HG02571 (cell line): Measurements from ENCODE around the gene GCNT1.
"Not testable (repeated sequence)": the region's sequence is repeated elsewhere in the genome, so short reads cannot be mapped to it uniquely, and the experiment has no call there.

ENCODE experiments used
- ATAC-seq: cut with Tn5 transposase; IDR thresholded peaks from one replicate; pipeline ENCODE4 v1.9.1; 2021; ENCODE audit warnings: mild to moderate bottlenecking, moderate library complexity; ENCODE audit not compliant: unreplicated experiment

The GCNT1 gene

DNA sequence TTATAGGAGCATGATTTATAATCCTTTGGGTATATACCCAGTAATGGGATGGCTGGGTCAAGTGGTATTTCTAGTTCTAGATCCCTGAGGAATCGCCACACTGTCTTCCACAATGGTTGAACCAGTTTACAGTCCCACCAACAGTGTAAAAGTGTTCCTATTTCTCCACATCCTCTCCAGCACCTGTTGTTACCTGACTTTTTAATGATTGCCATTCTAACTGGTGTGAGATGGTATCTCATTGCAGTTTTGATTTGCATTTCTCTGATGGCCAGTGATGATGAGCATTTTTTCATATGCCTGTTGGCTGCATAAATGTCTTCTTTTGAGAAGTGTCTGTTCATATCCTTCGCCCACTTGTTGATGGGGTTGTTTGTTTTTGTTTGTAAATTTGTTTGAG, 20.4 kb downstream of the GCNT1 start:
- not testable (repeated sequence) for ATAC-seq

DNA sequence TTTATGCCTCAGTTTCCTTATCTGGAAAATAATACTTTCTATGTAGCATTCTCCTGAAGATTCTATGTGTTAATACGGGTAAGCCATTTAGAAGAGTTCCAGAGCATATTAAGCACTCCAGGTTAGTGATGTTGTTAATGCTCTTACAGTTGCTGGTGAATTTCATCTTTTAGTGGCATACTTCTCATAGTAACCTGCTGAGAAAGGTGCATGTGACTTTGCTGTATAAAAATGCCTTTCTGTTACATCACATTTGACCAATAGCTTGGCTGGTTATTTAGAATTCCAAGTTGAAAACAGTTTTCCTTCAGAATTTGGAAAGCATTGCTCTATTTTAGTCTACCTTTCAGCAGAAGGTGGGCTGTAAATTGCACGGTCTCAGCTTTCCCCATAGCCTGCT, 27.2 kb downstream of the GCNT1 start:
- ATAC-seq, result no peak

DNA sequence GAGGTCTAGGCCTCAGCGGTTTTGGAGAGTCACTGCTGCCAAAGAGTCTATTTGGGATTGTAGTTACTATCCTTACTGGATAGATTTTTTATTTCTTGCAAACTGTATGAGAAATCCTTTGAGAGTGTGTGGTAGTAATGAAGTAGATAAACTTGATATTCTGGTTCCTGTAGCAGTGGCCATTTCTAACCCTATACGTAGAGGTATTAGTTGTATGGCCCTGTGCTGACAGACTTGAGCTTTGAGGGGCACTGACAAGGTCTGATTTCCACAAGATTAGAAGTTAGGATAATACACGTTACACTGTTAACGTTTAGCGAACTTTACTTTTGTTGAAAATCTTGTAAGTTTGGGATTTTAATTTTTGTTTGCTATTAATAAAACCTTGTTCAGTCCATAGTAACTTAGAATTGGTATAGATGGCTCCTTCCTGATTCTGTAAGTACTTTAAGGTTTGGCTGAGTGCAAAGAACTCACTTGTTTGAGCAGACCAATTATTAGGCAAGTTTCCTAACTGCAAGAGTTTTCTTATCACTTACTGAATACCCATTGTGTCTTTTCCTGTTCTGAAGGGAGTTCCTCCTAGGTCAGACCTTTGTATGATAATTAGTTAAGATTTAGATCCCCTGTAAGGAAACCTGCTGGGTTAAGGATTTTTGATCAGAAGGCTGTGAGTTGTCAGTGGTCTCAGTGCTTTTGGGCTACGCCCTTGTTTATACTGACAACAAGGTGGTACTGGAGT, 31.4 kb downstream of the GCNT1 start:
- ATAC-seq, result no peak

DNA sequence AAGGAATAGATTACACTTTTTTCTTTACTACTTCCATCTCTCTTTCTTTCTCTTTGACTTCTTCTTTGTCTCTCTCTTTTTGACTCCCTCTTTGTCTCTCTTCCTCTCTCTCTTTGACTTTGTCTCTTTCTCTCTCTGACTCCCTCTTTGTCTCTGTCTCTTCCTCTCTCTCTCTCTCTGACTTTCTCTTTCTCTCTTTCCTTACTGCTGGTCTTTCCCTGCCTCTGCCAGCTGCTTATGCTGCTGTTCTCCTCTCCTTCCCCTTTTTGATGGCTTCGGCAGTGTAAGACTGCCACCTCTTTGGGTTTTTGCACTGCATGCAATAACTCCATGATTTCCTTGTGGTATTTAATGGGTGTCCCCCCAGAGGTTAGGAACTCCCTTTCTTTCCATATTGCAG, 32.1 kb downstream of the GCNT1 start:
- ATAC-seq, result not testable (repeated sequence)

DNA sequence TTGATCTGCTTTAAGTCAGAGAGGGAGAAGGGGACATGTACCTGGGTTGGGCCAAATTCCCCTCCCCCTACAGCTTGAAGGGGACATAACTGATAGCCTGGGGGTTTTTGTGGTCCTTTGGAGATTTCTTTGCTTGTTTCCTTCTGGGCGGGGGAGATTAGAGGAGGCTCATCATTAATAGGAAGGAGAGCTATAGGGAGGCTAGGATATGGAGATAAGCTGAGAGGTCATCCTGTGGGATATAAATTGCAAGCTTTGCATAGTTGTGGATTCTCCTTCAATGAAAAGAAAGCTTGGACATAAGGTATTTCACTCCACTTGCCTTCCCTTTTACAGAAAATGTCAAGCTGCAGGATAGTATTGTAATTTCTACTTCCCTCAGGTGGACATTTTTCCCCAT, 34.5 kb downstream of the GCNT1 start:
- ATAC-seq, result not testable (repeated sequence)

DNA sequence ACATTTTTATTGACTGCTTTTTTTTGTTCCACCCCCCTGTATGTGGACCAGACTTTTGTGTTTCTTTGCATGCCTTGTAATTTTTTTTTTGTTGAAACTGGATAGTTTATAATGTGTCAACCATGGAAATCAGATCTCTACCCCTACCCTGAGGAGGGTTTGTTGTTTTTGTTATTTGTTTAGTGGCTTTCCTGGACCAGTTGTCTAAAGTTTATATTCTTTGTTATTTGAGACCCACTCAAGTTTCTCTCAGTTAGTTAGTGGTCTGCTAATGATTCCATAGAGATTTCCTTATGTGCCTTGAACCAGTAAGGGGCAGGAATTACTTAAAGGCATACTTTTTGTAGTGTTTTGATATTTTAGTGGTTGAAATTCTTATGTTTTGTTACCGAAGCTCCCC, 41.1 kb downstream of the GCNT1 start:
- no peak for ATAC-seq

DNA sequence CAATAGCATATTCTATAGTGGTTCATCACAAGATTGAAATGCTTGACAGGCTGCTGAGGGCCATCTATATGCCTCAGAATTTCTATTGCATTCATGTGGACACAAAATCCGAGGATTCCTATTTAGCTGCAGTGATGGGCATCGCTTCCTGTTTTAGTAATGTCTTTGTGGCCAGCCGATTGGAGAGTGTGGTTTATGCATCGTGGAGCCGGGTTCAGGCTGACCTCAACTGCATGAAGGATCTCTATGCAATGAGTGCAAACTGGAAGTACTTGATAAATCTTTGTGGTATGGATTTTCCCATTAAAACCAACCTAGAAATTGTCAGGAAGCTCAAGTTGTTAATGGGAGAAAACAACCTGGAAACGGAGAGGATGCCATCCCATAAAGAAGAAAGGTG, 43.8 kb downstream of the GCNT1 start:
- ATAC-seq, result no peak

DNA sequence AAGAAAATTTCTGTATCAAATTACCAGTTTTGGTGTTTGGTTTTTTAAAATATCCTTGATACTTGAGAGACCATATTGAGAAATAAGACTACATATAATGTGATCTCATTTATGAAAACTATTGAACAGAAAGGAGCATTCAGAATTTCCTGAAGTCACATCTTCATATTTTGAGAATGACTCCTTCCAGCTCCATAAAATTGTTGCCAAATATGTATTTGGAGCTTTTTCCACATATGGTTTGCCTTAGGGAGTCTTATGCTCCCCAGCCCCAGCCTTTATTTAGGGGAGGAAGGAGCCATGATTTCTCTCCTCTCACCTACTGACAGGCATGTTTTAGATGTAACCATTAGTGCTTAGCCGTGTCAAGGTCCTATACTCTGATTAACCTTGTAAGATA, 51.1 kb downstream of the GCNT1 start:
- no peak for ATAC-seq

DNA sequence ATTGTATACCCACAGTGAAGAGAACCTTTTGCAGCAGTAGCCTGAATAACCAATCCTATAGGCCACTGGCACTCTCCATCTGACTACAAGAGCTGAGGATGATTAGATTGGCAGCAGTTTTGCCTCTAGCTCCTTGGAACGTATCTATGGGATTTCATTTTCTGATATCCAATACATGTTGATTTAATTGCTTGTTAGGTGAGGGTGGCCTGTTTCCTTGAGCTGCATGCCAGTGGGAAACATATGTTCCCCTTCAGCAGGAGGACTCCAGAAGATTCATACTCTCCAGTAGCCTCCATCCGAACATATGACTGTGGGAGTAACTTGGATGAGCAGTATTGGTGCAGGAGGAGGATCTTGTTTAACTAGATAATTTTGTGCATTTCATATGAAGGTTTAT, 51.5 kb downstream of the GCNT1 start:
- no peak for ATAC-seq

DNA sequence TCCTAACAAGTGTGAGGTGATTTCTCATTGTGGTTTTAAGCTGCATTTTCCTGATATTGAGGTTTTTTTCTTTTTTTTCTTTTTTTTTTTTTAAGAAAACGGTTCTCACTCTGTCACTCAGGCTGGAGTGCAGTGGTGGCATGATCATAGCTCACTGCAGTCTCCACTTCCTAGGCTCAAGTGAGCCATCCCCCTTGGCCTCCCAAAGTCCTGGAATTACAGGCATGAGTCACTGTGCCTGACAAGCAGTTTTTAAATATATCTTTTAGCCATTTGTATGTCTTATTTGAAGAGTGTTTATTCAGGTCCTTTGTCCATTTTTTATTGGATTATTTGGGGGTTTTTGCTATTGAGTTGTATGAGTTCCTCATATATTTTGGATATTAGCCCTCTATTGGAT, 53.8 kb downstream of the GCNT1 start:
- no peak for ATAC-seq

DNA sequence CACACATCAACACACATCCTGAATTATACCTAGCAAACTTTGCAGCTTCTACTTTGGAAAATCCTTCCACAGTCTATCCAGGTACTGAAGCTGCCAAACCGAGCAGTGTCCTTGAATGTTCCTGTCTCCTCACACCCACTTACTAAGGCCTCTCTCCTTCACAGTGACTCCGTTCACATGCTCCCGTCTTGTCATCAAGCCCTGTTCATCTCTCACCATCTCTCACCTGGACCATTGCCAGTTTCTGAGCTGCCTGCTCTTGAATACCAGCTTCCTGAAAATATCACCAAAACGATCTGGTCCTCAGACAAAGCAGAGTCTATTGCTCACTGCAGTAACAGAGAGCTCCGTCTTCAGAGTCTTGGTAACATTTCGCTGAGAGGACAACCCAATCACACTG, 57.4 kb downstream of the GCNT1 start:
- ATAC-seq, result no peak

DNA sequence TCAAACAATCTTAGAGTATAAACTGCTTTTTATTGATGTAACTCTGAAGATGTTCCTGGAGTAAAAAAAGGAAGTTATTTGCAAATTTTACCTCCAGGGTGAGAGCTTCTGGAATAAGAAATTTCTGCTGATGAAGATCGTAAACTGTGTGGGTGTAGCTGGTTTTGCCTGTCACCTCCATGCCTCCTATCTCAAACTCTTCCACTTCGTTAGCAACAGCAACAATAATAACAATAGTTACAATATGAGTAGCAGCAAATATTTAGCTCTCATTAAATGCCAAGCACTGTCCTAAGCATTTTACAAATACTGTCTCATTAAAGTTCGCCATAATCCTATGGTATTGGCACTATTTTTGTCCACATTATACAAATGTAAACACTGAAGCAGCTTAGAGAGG, 57.9 kb downstream of the GCNT1 start:
- ATAC-seq, result no peak

DNA sequence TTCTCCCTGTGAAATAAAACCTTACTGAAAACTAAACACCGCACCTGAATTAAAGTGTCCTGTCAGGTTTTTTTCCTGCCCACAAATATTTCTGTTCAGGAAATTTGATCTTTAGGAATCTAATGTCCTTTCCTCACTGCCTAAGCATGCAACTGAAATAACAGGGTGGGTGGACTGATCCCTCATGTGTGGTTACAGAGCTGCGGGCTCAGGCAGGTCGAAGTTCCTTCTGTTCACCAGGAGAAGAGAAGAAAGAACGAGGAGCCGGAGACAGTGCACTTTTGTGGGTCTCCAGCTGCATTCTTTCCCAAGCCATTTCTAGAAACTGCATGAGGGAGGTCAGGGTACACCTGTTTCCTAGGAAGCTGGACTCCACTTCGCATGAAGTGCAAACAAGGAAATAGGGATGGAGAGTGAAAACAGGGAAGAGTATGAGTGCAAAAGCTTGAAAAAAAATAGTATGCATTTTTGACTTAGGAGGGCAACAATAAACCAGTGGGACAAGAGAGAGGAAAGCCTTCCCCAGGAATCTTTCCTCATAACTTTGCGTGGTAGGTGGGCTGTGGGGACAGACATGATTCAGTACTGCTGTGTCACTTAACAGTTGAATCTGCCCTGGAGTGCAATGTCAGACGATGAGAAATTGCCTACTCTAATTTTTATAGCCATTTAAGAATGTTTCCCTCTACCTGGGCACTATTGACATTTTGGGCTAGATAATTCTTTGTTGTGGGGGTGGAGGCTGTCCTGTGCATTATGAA, 60.3 kb downstream of the GCNT1 start:
- no peak for ATAC-seq

DNA sequence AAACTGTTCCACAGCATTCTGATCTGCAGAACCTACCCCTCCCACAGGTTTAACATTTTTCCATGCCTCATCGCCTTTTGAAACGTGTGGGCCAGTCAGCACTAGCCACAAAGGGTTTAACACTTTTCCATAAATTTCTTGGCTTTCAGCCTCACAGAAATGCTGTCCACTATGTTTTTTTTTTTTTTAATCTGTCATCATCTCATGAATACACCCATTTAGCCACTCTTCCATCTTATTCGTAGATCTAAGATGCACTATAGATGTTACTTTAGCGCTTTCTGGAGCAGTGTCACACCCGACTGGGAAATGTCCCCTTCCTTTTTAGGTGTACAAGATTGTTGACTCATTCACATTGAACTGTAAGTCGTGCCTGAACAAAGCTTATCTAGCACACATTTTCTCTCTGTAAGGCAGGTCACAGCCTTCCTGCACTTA, 62.3 kb downstream of the GCNT1 start:
- no peak for ATAC-seq

DNA sequence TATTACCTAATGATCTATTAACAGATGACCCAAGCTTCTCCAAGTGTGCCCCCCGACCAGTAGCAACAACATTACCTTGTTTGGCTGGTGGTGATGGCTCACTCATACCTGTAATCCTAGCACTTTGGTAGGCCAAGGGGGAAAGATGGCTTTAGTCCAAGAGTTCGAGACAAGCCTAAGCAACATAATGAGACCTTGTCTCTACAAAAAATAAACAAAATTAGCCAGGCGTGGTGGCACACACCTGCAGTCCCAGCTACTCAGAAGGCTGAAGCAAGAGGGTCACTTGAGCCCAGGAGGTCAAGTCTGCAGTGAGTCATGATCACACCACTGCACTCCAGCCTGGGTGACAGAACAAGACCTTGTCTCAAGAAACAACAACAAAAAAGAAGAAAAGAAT, 62.9 kb downstream of the GCNT1 start:
- ATAC-seq, result no peak

DNA sequence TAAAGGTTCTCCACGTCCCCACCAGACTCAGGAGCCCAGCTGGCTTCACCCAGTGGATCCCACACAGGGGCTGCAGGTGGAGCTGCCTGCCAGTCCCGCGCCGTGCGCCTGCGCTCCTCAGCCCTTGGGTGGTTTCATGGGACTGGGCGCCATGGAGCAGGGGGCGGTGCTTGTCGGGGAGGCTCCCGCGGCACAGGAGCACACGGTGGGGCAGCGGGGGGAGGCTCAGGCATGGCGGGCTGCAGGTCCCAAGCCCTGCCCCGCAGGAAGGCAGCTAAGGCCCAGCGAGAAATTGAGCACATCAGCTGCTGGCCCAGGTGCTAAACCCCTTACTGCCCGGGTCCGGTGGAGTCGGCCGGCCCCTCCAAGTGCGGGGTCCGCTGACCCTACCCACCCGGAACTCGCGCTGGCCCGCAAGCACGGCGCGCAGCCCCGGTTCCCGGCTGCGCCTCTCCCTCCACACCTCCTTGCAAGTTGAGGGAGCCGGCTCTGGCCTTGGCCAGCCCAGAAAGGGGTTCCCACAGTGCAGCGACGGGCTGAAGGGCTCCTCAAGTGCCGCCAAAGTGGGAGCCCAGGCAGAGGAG, 64.7 kb downstream of the GCNT1 start:
- ATAC-seq, result not testable (repeated sequence)

DNA sequence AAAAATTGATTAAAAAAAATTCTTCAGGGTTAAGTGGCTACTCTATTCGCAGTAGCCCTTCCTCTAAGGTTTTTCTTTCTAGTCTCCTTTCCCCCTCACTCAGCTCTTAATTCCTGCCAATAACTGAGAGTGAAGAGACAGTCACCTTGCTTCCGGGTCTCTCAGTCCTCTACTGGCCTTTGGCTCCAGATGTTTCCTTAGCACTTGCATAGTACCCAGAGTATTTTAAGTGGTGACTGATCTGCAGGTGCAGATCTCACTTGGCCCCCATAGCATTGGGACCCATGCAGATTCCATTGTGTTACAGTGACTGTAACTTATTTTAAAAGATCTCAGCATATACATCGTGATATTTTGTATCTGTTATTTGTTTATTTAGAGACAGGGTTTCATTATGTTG, 66.2 kb downstream of the GCNT1 start:
- no peak for ATAC-seq

DNA sequence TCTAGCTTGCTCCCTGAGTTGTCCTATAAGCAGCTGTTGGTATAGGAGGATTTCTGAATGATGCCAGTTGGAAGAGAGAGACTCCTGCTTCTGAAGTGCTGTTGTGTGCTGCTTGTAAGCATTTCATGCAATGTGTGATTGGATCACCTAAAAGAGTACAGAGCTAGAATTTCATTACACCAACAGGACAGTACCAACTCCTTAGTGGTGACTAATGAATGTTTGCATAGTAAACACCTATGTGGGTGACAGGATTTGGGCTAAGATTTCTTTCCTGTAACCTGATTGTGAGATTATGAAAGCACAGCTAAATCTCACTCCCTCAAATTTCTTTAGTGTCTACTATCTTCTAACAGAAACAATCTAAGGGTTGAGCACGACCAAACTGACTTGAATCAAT, 67.0 kb downstream of the GCNT1 start:
- ATAC-seq, result no peak

DNA sequence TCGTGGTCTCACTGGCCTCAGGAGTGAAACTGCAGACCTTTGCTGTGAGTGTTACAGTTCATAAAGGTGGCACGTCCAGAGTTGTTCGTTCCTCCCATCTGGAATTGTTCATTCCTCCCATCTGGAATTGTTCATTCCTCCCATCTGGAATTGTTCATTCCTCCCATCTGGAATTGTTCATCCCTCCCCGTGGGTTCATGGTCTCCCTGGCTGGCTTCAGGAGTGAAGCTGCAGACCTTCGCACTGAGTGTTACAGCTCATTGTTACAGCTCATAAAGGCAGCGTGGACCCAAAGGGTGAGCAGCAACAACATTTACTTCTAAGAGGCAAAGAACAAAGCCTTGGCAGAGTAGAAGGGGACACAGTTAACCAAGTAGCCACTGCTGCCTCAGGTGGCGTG, 69.1 kb downstream of the GCNT1 start:
- no peak for ATAC-seq

DNA sequence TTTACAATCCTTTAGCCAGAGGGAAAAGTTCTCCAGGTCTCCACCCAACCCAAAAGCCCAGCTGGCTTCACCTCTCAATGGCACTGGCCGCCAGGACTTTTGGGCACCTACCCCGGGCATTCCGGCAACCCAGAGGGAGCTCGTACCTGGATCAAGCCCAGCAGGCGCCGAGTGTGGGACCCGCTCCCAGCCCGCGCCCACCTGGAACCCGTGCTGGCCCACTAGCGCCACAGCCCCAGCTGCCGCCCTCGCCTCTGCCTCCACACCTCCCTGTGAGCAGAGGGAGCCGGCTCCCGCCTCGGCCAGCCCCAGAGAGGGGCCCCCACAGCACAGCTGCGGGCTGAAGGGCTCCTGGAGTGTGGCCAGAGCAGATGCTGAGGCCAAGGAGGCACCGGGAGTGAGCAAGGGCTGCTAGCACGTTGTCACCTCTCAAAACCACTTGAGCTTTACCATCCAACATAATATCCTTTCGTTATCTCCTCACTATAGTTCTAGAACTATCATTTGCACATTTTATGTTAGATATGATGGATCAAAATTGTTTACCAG, 69.7 kb downstream of the GCNT1 start:
- no peak for ATAC-seq

DNA sequence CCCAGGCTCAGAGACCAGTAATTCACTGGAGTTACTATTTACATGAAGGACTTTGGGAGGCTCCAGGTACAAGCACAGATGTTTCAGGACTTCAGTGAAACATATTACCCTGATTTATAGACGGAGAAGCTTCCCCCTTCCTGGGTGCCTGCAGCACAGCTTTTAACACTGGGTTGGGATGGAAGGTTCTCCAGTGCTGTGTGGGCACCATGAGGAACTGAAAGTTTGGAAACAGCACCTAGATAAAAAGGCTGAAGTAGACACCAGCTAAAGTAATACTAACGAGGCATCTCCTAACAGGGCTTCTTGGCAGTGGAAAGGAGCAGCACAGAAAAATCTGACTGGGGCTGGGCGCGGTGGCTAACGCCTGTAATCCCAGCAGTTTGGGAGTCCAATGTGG, 70.7 kb downstream of the GCNT1 start:
- ATAC-seq, result no peak
